Measurements from ENCODE around the gene VPS13D. TPM values are rescaled to one million over a fixed set of nuclear protein-coding genes. Genes with fewer than 3 reads are reported as not detected.

VPS13D gene
- total RNA-seq, 1 experiment from 2014 or later, result 31.6 TPM

DNA sequence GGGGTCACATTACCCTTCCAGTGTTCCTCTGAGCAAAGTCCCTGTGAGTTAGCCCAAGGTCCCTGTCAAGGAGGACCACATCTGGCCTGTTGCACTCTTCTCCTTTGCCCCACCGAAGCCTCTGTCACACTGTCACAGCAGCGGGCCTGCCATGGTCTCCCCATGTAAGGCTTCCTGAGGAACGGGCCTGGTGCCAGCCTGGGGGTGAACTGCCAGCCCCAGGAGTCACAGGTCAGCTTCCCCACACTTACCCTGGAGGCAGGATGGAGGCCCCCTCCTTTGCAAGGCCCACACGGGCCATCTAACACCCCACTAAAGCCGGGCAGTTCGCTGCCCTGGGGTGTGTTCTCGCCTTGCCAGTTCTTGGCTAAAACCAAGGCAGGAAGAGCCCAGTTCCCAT is 48.9 kb upstream of the VPS13D start:
- no peaks in the 10 kb centered on the region for H3K27me3 ChIP-seq (ENCODE audit: insufficient read depth, low read length)
- no peaks in the 10 kb centered on the region for H3K9me3 ChIP-seq (ENCODE audit: control insufficient read depth in 1 of 2, insufficient read depth in 1 of 2, low read depth in 1 of 2, low read length in 2 of 2)
- intact Hi-C loops (cut with micrococcal nuclease), result no loop called here
- BruUV-seq (replicated peaks), result no TSS peak
- H3K4me2 ChIP-seq (ENCODE audit: low read length), result no peak overlapping the region
- no peaks in the 10 kb centered on the region for H4K20me1 ChIP-seq (ENCODE audit: insufficient read depth)
- H3K27ac ChIP-seq (ENCODE audit: low read depth, low read length), result no peak overlapping the region
- H3K9ac ChIP-seq (ENCODE audit: low read length), result no peak overlapping the region
- POLR2A ChIA-PET, result no interaction called here
- H3K79me2 ChIP-seq (ENCODE audit: insufficient read depth, low read length), result no peaks in the 10 kb centered on the region
- H3K4me1 ChIP-seq (ENCODE audit: control insufficient read depth in 1 of 2, insufficient read depth in 2 of 2, low read length in 2 of 2), result peaks cover 24 to 35% of the 10 kb centered on the region in 2 experiments
- RAD21 ChIA-PET (ENCODE audit: low non-redundant PET in 1 of 2, low total read pairs in 2 of 2, uncharacterized antibody in 2 of 2, unreplicated experiment in 2 of 2), result no interaction called here
- TF ChIP-seq POLR2A (IDR thresholded peaks at IDR 0.05; ENCODE audit: borderline replicate concordance, extremely low read depth, insufficient read depth, insufficient read length) (no peak), EGR1 (IDR thresholded peaks at IDR 0.05; ENCODE audit: low read depth) (no peak), ZNF274 (IDR thresholded peaks at IDR 0.05; ENCODE audit: low read depth, low read length) (no peak), TCF7L2 (IDR thresholded peaks at IDR 0.05; ENCODE audit: borderline replicate concordance, extremely low read depth, insufficient read depth, insufficient read length) (no peak)
- TF ChIP-seq, protein P1, sequence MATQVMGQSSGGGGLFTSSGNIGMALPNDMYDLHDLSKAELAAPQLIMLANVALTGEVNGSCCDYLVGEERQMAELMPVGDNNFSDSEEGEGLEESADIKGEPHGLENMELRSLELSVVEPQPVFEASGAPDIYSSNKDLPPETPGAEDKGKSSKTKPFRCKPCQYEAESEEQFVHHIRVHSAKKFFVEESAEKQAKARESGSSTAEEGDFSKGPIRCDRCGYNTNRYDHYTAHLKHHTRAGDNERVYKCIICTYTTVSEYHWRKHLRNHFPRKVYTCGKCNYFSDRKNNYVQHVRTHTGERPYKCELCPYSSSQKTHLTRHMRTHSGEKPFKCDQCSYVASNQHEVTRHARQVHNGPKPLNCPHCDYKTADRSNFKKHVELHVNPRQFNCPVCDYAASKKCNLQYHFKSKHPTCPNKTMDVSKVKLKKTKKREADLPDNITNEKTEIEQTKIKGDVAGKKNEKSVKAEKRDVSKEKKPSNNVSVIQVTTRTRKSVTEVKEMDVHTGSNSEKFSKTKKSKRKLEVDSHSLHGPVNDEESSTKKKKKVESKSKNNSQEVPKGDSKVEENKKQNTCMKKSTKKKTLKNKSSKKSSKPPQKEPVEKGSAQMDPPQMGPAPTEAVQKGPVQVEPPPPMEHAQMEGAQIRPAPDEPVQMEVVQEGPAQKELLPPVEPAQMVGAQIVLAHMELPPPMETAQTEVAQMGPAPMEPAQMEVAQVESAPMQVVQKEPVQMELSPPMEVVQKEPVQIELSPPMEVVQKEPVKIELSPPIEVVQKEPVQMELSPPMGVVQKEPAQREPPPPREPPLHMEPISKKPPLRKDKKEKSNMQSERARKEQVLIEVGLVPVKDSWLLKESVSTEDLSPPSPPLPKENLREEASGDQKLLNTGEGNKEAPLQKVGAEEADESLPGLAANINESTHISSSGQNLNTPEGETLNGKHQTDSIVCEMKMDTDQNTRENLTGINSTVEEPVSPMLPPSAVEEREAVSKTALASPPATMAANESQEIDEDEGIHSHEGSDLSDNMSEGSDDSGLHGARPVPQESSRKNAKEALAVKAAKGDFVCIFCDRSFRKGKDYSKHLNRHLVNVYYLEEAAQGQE (IDR thresholded peaks at IDR 0.05; ENCODE audit: low read depth), result no peak
- H2AFZ ChIP-seq (ENCODE audit: low read depth, low read length, poor library complexity, severe bottlenecking), result no peak overlapping the region
- CTCF ChIA-PET, result no interaction called here
- no peak overlapping the region for H3K4me3 ChIP-seq (replicated peaks in 1 of 2; ENCODE audit: low read depth in 1 of 2, low read length in 2 of 2)
- no peak for ATAC-seq
- H3K9me2 ChIP-seq (ENCODE audit: insufficient read depth), result no peaks in the 10 kb centered on the region
- H3K36me3 ChIP-seq (ENCODE audit: control insufficient read depth in 1 of 2, insufficient read depth in 2 of 2, low read length in 2 of 2), result no peaks in the 10 kb centered on the region
- no peak for DNase-seq (ENCODE audit: low read depth, low spot score)

- Histone ChIP-seq H3K9me3 (ENCODE audit: control insufficient read depth in 1 of 2, insufficient read depth in 1 of 2, low read depth in 1 of 2, low read length in 2 of 2) (no peaks in the 10 kb centered on the region), H3K9ac (ENCODE audit: low read length) (no peak overlapping the region), H3K79me2 (ENCODE audit: insufficient read depth, low read length) (no peaks in the 10 kb centered on the region), H3K9me2 (ENCODE audit: insufficient read depth) (no peaks in the 10 kb centered on the region), H3K4me1 (ENCODE audit: control insufficient read depth in 1 of 2, insufficient read depth in 2 of 2, low read length in 2 of 2) (peaks cover 24 to 35% of the 10 kb centered on the region in 2 experiments), H3K27ac (ENCODE audit: low read depth, low read length) (no peak overlapping the region), H3K4me2 (ENCODE audit: low read length) (no peak overlapping the region), H3K36me3 (ENCODE audit: control insufficient read depth in 1 of 2, insufficient read depth in 2 of 2, low read length in 2 of 2) (no peaks in the 10 kb centered on the region), H4K20me1 (ENCODE audit: insufficient read depth) (no peaks in the 10 kb centered on the region), H3K27me3 (ENCODE audit: insufficient read depth, low read length) (no peaks in the 10 kb centered on the region), H2AFZ (ENCODE audit: low read depth, low read length, poor library complexity, severe bottlenecking) (no peak overlapping the region), H3K4me3 (replicated peaks in 1 of 2; ENCODE audit: low read depth in 1 of 2, low read length in 2 of 2) (no peak overlapping the region)
- ChIA-PET POLR2A (no interaction called here), CTCF (interaction anchor here (2.0 kb wide), 1 partner anchor 15 kb away, joined by 5 read pairs; no protein-coding TSS in a partner anchor), RAD21 (ENCODE audit: low non-redundant PET in 1 of 2, low total read pairs in 2 of 2, uncharacterized antibody in 2 of 2, unreplicated experiment in 2 of 2) (no interaction called here)
- intact Hi-C loops (cut with micrococcal nuclease), result no loop called here
- no peak for ATAC-seq
- no TSS peak for BruUV-seq (replicated peaks)
- DNase-seq (ENCODE audit: low read depth, low spot score), result no peak
- TF ChIP-seq EZH2 (IDR thresholded peaks at IDR 0.05), result no peak
- TF ChIP-seq, protein P2, sequence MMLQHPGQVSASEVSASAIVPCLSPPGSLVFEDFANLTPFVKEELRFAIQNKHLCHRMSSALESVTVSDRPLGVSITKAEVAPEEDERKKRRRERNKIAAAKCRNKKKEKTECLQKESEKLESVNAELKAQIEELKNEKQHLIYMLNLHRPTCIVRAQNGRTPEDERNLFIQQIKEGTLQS (IDR thresholded peaks at IDR 0.05), result no peak
- no peak for TF ChIP-seq YY1 (IDR thresholded peaks at IDR 0.05; ENCODE audit: extremely low read depth, insufficient replicate concordance, low read depth, low read length)
- TF ChIP-seq ZNF274 (IDR thresholded peaks at IDR 0.05; ENCODE audit: low read depth, low read length), result no peak
- no peak for TF ChIP-seq CEBPB (IDR thresholded peaks at IDR 0.05; ENCODE audit: low read depth)
- TF ChIP-seq CBX3 (IDR thresholded peaks at IDR 0.05; ENCODE audit: low read depth), result no peak
- no peak for TF ChIP-seq ZFX (IDR thresholded peaks at IDR 0.05)
- no peak for TF ChIP-seq EZH2phosphoT487 (IDR thresholded peaks at IDR 0.05; ENCODE audit: borderline replicate concordance)
- TF ChIP-seq, protein P3, sequence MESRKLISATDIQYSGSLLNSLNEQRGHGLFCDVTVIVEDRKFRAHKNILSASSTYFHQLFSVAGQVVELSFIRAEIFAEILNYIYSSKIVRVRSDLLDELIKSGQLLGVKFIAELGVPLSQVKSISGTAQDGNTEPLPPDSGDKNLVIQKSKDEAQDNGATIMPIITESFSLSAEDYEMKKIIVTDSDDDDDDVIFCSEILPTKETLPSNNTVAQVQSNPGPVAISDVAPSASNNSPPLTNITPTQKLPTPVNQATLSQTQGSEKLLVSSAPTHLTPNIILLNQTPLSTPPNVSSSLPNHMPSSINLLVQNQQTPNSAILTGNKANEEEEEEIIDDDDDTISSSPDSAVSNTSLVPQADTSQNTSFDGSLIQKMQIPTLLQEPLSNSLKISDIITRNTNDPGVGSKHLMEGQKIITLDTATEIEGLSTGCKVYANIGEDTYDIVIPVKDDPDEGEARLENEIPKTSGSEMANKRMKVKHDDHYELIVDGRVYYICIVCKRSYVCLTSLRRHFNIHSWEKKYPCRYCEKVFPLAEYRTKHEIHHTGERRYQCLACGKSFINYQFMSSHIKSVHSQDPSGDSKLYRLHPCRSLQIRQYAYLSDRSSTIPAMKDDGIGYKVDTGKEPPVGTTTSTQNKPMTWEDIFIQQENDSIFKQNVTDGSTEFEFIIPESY (IDR thresholded peaks at IDR 0.05; ENCODE audit: extremely low read depth, insufficient replicate concordance, low read length), result no peak
- TF ChIP-seq SIN3A (IDR thresholded peaks at IDR 0.05; ENCODE audit: low read depth), result no peak
- TF ChIP-seq EGR1 (IDR thresholded peaks at IDR 0.05; ENCODE audit: low read depth), result no peak
- no peak for TF ChIP-seq SRF (IDR thresholded peaks at IDR 0.05; ENCODE audit: low read depth)
- no peak for TF ChIP-seq SP1 (IDR thresholded peaks at IDR 0.05; ENCODE audit: low read depth)
These were observed 48.3 kb upstream of the VPS13D start for GRCh38 chr1:12181568-12181967.

Data from HCT116 (cell line).